Lower lobe of right lung (tissue), 2 donors: ENCODE results near the gene CDC42. TPM values are rescaled to one million over a fixed set of nuclear protein-coding genes. Genes with fewer than 3 reads are reported as not detected.

Experiments used
- ATAC-seq, 2 donors: fragments of 200-7000 bp; cut with Tn5 transposase; one replicate each; pipeline ENCODE4 v1.9.1; 2020 to 2022; ENCODE audit warnings: mild to moderate bottlenecking in 2 of 2, moderate library complexity in 2 of 2
- DNase-seq: peaks from one replicate; pipeline ENCODE4 v3.0.0-alpha.2; 2020
- H3K27ac ChIP-seq: fragments of 200-600 bp; one replicate; pipeline ENCODE4 v1.8.0; 2022
- H3K27me3 ChIP-seq: fragments of 200-600 bp; one replicate; pipeline ENCODE4 v1.8.0; 2022; ENCODE audit warnings: low read depth
- H3K36me3 ChIP-seq: fragments of 200-600 bp; one replicate; pipeline ENCODE4 v1.8.0; 2022; ENCODE audit warnings: mild to moderate bottlenecking
- H3K4me1 ChIP-seq: fragments of 200-600 bp; one replicate; pipeline ENCODE4 v1.8.0; 2022
- H3K4me3 ChIP-seq: fragments of 200-600 bp; one replicate; pipeline ENCODE4 v1.8.0; 2022; ENCODE audit warnings: mild to moderate bottlenecking
- H3K9me3 ChIP-seq: fragments of 200-600 bp; one replicate; pipeline ENCODE4 v1.8.0; 2022
- CTCF ChIP-seq: fragments of 200-600 bp; IDR thresholded peaks from one replicate; pipeline ENCODE4 v1.8.0; 2022; ENCODE audit warnings: antibody characterized with exemption, mild to moderate bottlenecking
- intact Hi-C: fragments of 100-400 bp; cut with DNase I; formaldehyde crosslinking; loops from one replicate; pipeline ENCODE4 v1.11.0; 2022
- total RNA-seq: library from RNA; stranded (reverse); fragmentation: NEBNext Ultra II Directional; extraction: Animal tissue kit (Norgen Biotek cat#: 25700); gene quantifications from one replicate; pipeline ENCODE4 v1.2.1, GENCODE V29; 2021
- donor health status: DM: no; HTN: yes; CAD: no; lungs with severe emphysema.

The CDC42 gene
- total RNA-seq, 1 donor from 2014 or later, result 255 TPM

GRCh38 chr1:22127248-22127647 lies 74.7 kb downstream of the CDC42 start:
- Histone ChIP-seq H3K27me3 (no peaks in the 10 kb centered on the region), H3K36me3 (no peaks in the 10 kb centered on the region), H3K4me3 (no peak overlapping the region), H3K27ac (no peak overlapping the region), H3K4me1 (peaks cover 3% of the 10 kb centered on the region), H3K9me3 (no peaks in the 10 kb centered on the region)
- no peak for DNase-seq
- intact Hi-C loops, result no loop called here
- no peak for TF ChIP-seq CTCF
- ATAC-seq, result no peak

GRCh38 chr1:22127731-22128130 lies 75.2 kb downstream of the CDC42 start:
- no peak overlapping the region for H3K27ac ChIP-seq
- intact Hi-C loops, result no loop called here
- no peaks in the 10 kb centered on the region for H3K9me3 ChIP-seq
- DNase-seq (no peak), ATAC-seq (no peak)
- peaks cover 7% of the 10 kb centered on the region for H3K4me1 ChIP-seq
- H3K4me3 ChIP-seq, result no peak overlapping the region
- H3K27me3 ChIP-seq, result no peaks in the 10 kb centered on the region
- H3K36me3 ChIP-seq, result no peaks in the 10 kb centered on the region
- no peak for TF ChIP-seq CTCF

GRCh38 chr1:22128392-22128791 lies 75.9 kb downstream of the CDC42 start:
- intact Hi-C loops, result no loop called here
- DNase-seq, result no peak
- no peaks in the 10 kb centered on the region for H3K27me3 ChIP-seq
- no peak overlapping the region for H3K27ac ChIP-seq
- no peaks in the 10 kb centered on the region for H3K36me3 ChIP-seq
- H3K9me3 ChIP-seq, result no peaks in the 10 kb centered on the region
- no peak for TF ChIP-seq CTCF
- peaks cover 7% of the 10 kb centered on the region for H3K4me1 ChIP-seq
- no peak for ATAC-seq
- no peak overlapping the region for H3K4me3 ChIP-seq

- H3K9me3 ChIP-seq, result no peaks in the 10 kb centered on the region
- TF ChIP-seq CTCF, result no peak
- H3K4me1 ChIP-seq, result peaks cover 7% of the 10 kb centered on the region
- ATAC-seq (no peak), DNase-seq (no peak)
- H3K27me3 ChIP-seq, result no peaks in the 10 kb centered on the region
- no peak overlapping the region for H3K27ac ChIP-seq
- no peak overlapping the region for H3K4me3 ChIP-seq
- intact Hi-C loops, result no loop called here
- H3K36me3 ChIP-seq, result no peaks in the 10 kb centered on the region
These were observed 77.1 kb downstream of the CDC42 start for GRCh38 chr1:22129501-22130117.

DNA sequence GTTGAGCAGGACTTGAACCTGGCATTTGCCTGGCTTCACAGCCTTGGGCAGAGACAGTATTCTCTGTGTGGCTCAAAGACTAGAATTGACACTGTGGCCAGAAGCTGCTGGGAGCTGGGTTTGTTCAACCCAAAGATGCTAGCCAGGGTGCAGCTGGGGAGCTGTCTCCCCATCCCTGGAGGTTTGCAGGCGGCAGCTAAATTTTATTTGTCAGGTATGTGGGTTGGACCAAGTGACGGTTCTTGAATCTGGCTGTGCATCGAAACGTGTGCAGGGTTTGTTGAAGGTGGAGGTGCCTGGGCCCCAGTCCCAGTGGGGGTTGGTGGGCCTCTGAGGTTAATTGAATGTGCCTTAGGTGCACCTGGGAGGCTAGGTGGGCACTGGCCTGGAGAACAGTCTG lies 78.6 kb downstream of the CDC42 start:
- no peaks in the 10 kb centered on the region for H3K27me3 ChIP-seq
- peaks cover 7% of the 10 kb centered on the region for H3K4me1 ChIP-seq
- TF ChIP-seq CTCF, result no peak
- no peak for DNase-seq
- no peak overlapping the region for H3K27ac ChIP-seq
- no peaks in the 10 kb centered on the region for H3K36me3 ChIP-seq
- ATAC-seq, result no peak
- intact Hi-C loops, result no loop called here
- no peaks in the 10 kb centered on the region for H3K9me3 ChIP-seq
- H3K4me3 ChIP-seq, result no peak overlapping the region
